Activated T-helper 17 cell treated with anti-CD3 and anti-CD28 coated beads, Interleukin-2, amount 50 U/mL, for 72 hours (primary cell): Measurements from ENCODE around the gene MPP3. TPM values are rescaled to one million over a fixed set of nuclear protein-coding genes. Genes with fewer than 3 reads are reported as not detected.

Experiments used
- ATAC-seq: fragments of 150-1000 bp; cut with Tn5 transposase; replicated peaks from 2 replicates; pipeline ENCODE4 v1.10.0; 2021; ENCODE audit warnings: mild to moderate bottlenecking, moderate library complexity
- H3K27ac Mint-ChIP-seq: one replicate; pipeline ENCODE4 v1.8.0; 2022; ENCODE audit warnings: mixed read lengths
- H3K27me3 Mint-ChIP-seq: one replicate; pipeline ENCODE4 v1.8.0; 2022; ENCODE audit warnings: mixed read lengths
- H3K36me3 Mint-ChIP-seq: one replicate; pipeline ENCODE4 v1.8.0; 2022; ENCODE audit warnings: low read depth, mild to moderate bottlenecking, mixed read lengths
- H3K4me1 Mint-ChIP-seq: one replicate; pipeline ENCODE4 v1.8.0; 2022; ENCODE audit warnings: mixed read lengths
- H3K4me3 Mint-ChIP-seq: one replicate; pipeline ENCODE4 v1.8.0; 2022; ENCODE audit warnings: mild to moderate bottlenecking, mixed read lengths
- H3K9me3 Mint-ChIP-seq: one replicate; pipeline ENCODE4 v1.8.0; 2022; ENCODE audit warnings: mixed read lengths
- total RNA-seq, 2 donors: library from RNA; stranded (reverse); gene quantifications; one replicate each; pipeline ENCODE4 v1.2.3, GENCODE V29; 2022

The MPP3 gene
- total RNA-seq, 2 donors from 2014 or later = 0.43 to 0.58 TPM

DNA sequence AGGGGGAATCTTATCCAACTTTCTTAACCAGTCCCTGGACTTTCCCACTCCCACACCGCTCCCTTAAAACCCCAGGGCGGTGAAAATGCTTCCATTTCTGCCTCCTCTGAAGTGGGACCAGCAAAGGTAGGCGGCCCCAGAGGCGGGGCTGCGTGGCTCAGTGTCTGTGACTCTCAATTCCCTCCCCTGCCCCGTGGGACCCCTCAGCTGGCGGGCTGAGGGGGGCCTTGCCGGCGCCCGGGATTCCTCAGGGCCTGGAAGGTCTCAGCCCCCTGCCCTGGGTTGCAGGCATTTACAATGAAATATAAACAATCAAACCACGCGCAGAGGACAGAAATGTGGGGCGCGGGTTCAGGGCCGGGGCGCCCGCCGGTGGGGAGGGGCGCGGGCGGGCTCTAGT, 78.0 kb downstream of the MPP3 start:
- no peaks in the 10 kb centered on the region for H3K9me3 Mint-ChIP-seq
- peaks cover 31% of the 10 kb centered on the region for H3K27me3 Mint-ChIP-seq
- no peak overlapping the region for H3K4me3 Mint-ChIP-seq
- no peaks in the 10 kb centered on the region for H3K36me3 Mint-ChIP-seq
- H3K27ac Mint-ChIP-seq = no peak overlapping the region
- no peaks in the 10 kb centered on the region for H3K4me1 Mint-ChIP-seq
- ATAC-seq = no peak

DNA sequence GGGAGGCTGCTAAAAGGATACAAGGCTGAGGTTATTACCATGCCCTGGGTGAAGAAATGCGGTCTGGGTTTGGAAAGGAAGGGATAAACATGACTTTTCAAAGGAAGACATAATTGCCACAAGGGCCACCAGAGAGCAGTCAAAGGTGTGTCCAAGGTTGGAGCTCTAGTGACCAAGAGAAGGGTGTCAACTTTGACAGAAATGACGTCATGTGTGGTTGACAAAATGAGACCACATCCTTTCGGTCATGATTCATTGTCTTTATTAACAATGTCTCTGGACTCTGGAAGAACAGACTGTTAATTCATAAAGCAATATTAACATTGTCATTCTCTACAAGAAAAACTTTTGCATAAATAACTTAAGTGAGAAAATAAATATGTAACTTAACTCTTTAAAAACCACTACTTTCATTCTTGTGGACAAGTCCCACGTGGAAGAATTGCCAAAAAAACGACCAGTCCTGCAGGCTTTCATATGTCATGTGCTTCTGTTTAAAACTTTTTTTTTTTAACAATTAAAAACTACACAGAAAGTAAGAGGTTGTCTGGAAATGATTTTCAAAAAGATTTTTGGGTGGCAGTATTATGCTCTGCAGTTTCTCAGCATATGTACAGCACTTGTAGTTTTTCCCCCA, 79.3 kb downstream of the MPP3 start:
- no peaks in the 10 kb centered on the region for H3K4me1 Mint-ChIP-seq
- no peak overlapping the region for H3K4me3 Mint-ChIP-seq
- H3K27me3 Mint-ChIP-seq = peaks cover 38% of the 10 kb centered on the region
- no peaks in the 10 kb centered on the region for H3K36me3 Mint-ChIP-seq
- peak; percentile 75 for ATAC-seq
- no peak overlapping the region for H3K27ac Mint-ChIP-seq
- H3K9me3 Mint-ChIP-seq = no peaks in the 10 kb centered on the region

Other genes starting within 250 kb of the MPP3 start
- gene MEOX1, start 171.2 kb downstream of the MPP3 start, total RNA-seq = 1 to 10 TPM; 3.3 to 4.8 TPM
- gene SOST, start 74.4 kb downstream of the MPP3 start, total RNA-seq = not detected
- 10 to 100 TPM; 10.5 to 21.5 TPM for gene DUSP3, start 54.2 kb downstream of the MPP3 start, total RNA-seq
- gene CFAP97D1, start 52.7 kb downstream of the MPP3 start, total RNA-seq = not detected
- gene CD300LG, start 14.0 kb upstream of the MPP3 start, total RNA-seq = not detected
- gene MPP2, start 74.4 kb upstream of the MPP3 start, total RNA-seq = 1 to 10 TPM; 1.3 to 3.3 TPM
- gene PPY, start 109.3 kb upstream of the MPP3 start, total RNA-seq = 1 to 10 TPM in 1 of 2 donors, under 1 TPM in 1; 0.90 to 1.9 TPM
- gene PYY, start 120.8 kb upstream of the MPP3 start, total RNA-seq = not detected
- 1 to 10 TPM in 1 of 2 donors, under 1 TPM in 1; 0.48 to 4.8 TPM for gene NAGS, start 171.5 kb upstream of the MPP3 start, total RNA-seq
- 10 to 100 TPM; 33.0 to 35.1 TPM for gene TMEM101, start 181.8 kb upstream of the MPP3 start, total RNA-seq
- gene LSM12, start 233.5 kb upstream of the MPP3 start, total RNA-seq = 10 to 100 TPM; 78.6 to 87.6 TPM
- 10 to 100 TPM; 14.9 to 22.8 TPM for gene G6PC3, start 237.6 kb upstream of the MPP3 start, total RNA-seq